Subcutaneous abdominal adipose tissue (tissue), 5 donors: ENCODE measurements around the gene ABCA13.

ENCODE experiments used
- H3K27ac ChIP-seq: one replicate; pipeline ENCODE4 v1.7.0; 2013; ENCODE audit warnings: low read depth, mild to moderate bottlenecking, inconsistent platforms, low read length, moderate library complexity
- H3K27me3 ChIP-seq, 5 donors: one replicate each; pipeline ENCODE4 v1.7.0; 2013; ENCODE audit warnings: low read length in 5 of 5, inconsistent platforms in 1 of 5; ENCODE audit not compliant: control insufficient read depth in 5 of 5, insufficient read depth in 4 of 5
- H3K36me3 ChIP-seq, 5 donors: one replicate each; pipeline ENCODE4 v1.7.0; 2013; ENCODE audit warnings: low read length in 5 of 5; ENCODE audit not compliant: control insufficient read depth in 5 of 5, insufficient read depth in 5 of 5
- H3K4me1 ChIP-seq, 5 donors: one replicate each; pipeline ENCODE4 v1.7.0; 2013; ENCODE audit warnings: low read length in 5 of 5, mild to moderate bottlenecking in 3 of 5, moderate library complexity in 1 of 5; ENCODE audit not compliant: control insufficient read depth in 5 of 5, insufficient read depth in 5 of 5
- H3K4me3 ChIP-seq, 5 donors: one replicate each; pipeline ENCODE4 v1.7.0; 2013; ENCODE audit warnings: low read length in 5 of 5, low read depth in 1 of 5
- H3K9ac ChIP-seq, 5 donors: one replicate each; pipeline ENCODE4 v1.7.0; 2013; ENCODE audit warnings: low read length in 5 of 5, mild to moderate bottlenecking in 4 of 5, moderate library complexity in 3 of 5
- H3K9me3 ChIP-seq, 5 donors: one replicate each; pipeline ENCODE4 v1.7.0; 2013; ENCODE audit warnings: low read length in 5 of 5; ENCODE audit not compliant: control insufficient read depth in 5 of 5
- donor health status: healthy.
- donor health status: healthy.
- donor health status: healthy.
- donor health status: healthy.
- donor health status: healthy.

The ABCA13 gene

GRCh38 chr7:48173756-48174382, 2.6 kb downstream of the ABCA13 start:
- H3K9ac ChIP-seq, result no peak overlapping the region
- no peaks in the 10 kb centered on the region for H3K27me3 ChIP-seq
- H3K27ac ChIP-seq, result no peak overlapping the region
- H3K36me3 ChIP-seq, result no peaks in the 10 kb centered on the region
- no peak overlapping the region for H3K4me3 ChIP-seq
- H3K4me1 ChIP-seq, result no peaks in the 10 kb centered on the region
- H3K9me3 ChIP-seq, result no peaks in the 10 kb centered on the region

DNA sequence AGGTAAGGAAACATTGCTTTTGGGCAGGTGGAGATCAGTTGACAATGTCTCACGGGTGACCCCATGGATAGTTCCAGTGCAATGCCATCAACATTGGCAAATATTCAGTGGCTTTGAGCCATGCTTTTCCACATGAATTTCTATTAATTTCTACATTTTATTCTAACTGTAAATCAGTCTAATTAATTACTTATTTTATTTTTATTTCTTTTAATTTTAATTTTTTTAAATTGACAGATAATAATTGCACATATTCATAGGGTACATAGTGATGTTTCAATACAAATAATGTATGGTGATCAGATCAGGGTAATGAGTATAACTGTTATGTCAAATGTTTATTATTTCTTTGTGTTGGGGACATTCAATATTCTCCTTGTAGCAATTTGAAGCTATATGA, 3.8 kb downstream of the ABCA13 start:
- H3K36me3 ChIP-seq, result no peaks in the 10 kb centered on the region
- no peak overlapping the region for H3K4me3 ChIP-seq
- H3K27ac ChIP-seq, result no peak overlapping the region
- H3K27me3 ChIP-seq, result no peaks in the 10 kb centered on the region
- H3K9me3 ChIP-seq, result no peaks in the 10 kb centered on the region
- no peaks in the 10 kb centered on the region for H3K4me1 ChIP-seq
- H3K9ac ChIP-seq, result no peak overlapping the region

- Histone ChIP-seq H3K27me3 (no peaks in the 10 kb centered on the region), H3K9ac (no peak overlapping the region), H3K27ac (no peak overlapping the region), H3K9me3 (no peaks in the 10 kb centered on the region), H3K36me3 (no peaks in the 10 kb centered on the region), H3K4me1 (no peaks in the 10 kb centered on the region), H3K4me3 (no peak overlapping the region)
Measured at GRCh38 chr7:48176356-48176893, 5.2 kb downstream of the ABCA13 start.

- no peak overlapping the region for H3K9ac ChIP-seq
- H3K27ac ChIP-seq, result no peak overlapping the region
- no peaks in the 10 kb centered on the region for H3K36me3 ChIP-seq
- no peak overlapping the region for H3K4me3 ChIP-seq
- H3K9me3 ChIP-seq, result no peaks in the 10 kb centered on the region
- no peaks in the 10 kb centered on the region for H3K4me1 ChIP-seq
- H3K27me3 ChIP-seq, result no peaks in the 10 kb centered on the region
Measured at GRCh38 chr7:48177271-48177670, 6.0 kb downstream of the ABCA13 start.

DNA sequence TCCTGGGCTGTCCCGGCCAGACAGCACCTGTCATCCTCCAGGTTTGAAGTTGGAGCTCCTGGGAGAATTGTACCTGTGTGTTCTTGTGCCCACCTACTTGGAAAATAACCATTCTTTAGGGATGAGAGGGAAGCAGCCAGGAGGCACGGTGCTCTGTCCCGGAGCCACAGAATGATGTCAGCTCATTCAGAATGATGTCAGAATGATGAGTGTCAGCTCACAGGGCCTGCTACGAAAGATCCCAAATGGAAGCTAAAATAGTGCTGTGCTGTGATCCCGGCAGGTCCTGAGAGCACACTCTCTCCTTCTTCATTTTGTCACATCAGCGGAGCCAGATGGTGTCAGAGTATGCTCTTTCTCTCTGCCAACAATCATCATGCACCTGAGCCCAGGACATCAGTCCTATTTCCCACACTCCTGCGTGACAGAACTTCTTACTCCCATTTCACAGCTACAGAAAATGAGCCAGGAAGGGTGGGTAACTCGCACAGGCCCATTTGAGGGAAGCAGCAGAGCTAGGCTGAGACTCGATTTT, 8.3 kb downstream of the ABCA13 start:
- Histone ChIP-seq H3K27me3 (no peaks in the 10 kb centered on the region), H3K9ac (no peak overlapping the region), H3K9me3 (no peaks in the 10 kb centered on the region)

GRCh38 chr7:48180981-48181380, 9.7 kb downstream of the ABCA13 start:
- H3K36me3 ChIP-seq, result no peaks in the 10 kb centered on the region
- H3K9me3 ChIP-seq, result no peaks in the 10 kb centered on the region
- no peak overlapping the region for H3K27ac ChIP-seq
- H3K4me1 ChIP-seq, result no peaks in the 10 kb centered on the region
- no peak overlapping the region for H3K9ac ChIP-seq
- no peak overlapping the region for H3K4me3 ChIP-seq
- H3K27me3 ChIP-seq, result no peaks in the 10 kb centered on the region

More for the DNA sequence above, 8.3 kb downstream of the ABCA13 start:
- Histone ChIP-seq H3K4me3 (no peak overlapping the region), H3K36me3 (no peaks in the 10 kb centered on the region), H3K4me1 (no peaks in the 10 kb centered on the region), H3K27ac (no peak overlapping the region)

DNA sequence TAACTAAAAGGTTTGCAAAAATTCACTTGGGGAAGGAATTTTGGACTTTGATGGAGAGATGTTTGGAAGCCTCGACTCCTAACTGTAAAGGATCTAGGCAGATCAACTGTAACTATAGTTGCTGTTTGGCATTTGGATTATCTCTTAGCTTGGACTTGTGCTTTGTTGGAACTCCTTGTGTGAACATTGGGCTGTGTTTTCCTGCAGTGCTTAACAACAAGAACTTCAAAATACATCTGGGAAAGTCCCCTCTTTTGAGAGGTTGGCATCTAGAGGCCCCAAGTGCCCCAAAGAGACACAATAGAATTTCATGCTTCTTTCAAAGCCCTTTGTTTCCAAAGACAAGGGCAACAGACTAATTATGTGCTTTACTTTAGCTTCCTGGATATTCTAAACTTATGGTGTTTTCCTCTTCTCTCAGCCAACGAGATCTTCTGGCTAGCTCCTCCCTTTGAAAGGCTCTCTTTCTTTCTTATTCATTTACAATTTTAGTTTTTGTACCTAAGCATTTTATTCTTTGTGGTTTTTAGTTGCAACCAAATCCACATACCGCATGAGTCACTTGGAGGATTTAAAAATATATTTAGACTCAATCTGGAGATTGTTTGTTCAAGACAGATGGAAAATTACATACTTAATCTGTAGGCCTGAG, 11.6 kb downstream of the ABCA13 start:
- H3K27ac ChIP-seq, result no peak overlapping the region
- H3K4me3 ChIP-seq, result no peak overlapping the region
- no peaks in the 10 kb centered on the region for H3K27me3 ChIP-seq
- H3K9ac ChIP-seq, result no peak overlapping the region
- no peaks in the 10 kb centered on the region for H3K36me3 ChIP-seq
- H3K4me1 ChIP-seq, result no peaks in the 10 kb centered on the region
- peaks cover 0 to 8% (median 2%) of the 10 kb centered on the region in 5 donors for H3K9me3 ChIP-seq

GRCh38 chr7:48183370-48183743, 12.1 kb downstream of the ABCA13 start:
- Histone ChIP-seq H3K27ac (no peak overlapping the region), H3K4me3 (no peak overlapping the region)

GRCh38 chr7:48183965-48184364, 12.7 kb downstream of the ABCA13 start:
- H3K9me3 ChIP-seq, result peaks cover 2 to 13% (median 9%) of the 10 kb centered on the region in 5 donors
- H3K27ac ChIP-seq, result no peak overlapping the region
- no peaks in the 10 kb centered on the region for H3K36me3 ChIP-seq
- no peaks in the 10 kb centered on the region for H3K4me1 ChIP-seq
- no peaks in the 10 kb centered on the region for H3K27me3 ChIP-seq
- H3K4me3 ChIP-seq, result no peak overlapping the region
- H3K9ac ChIP-seq, result no peak overlapping the region

More at GRCh38 chr7:48183370-48183743, 12.1 kb downstream of the ABCA13 start:
- Histone ChIP-seq H3K9me3 (peaks cover 0 to 13% (median 5%) of the 10 kb centered on the region in 5 donors), H3K27me3 (no peaks in the 10 kb centered on the region), H3K4me1 (no peaks in the 10 kb centered on the region), H3K36me3 (no peaks in the 10 kb centered on the region), H3K9ac (no peak overlapping the region)

DNA sequence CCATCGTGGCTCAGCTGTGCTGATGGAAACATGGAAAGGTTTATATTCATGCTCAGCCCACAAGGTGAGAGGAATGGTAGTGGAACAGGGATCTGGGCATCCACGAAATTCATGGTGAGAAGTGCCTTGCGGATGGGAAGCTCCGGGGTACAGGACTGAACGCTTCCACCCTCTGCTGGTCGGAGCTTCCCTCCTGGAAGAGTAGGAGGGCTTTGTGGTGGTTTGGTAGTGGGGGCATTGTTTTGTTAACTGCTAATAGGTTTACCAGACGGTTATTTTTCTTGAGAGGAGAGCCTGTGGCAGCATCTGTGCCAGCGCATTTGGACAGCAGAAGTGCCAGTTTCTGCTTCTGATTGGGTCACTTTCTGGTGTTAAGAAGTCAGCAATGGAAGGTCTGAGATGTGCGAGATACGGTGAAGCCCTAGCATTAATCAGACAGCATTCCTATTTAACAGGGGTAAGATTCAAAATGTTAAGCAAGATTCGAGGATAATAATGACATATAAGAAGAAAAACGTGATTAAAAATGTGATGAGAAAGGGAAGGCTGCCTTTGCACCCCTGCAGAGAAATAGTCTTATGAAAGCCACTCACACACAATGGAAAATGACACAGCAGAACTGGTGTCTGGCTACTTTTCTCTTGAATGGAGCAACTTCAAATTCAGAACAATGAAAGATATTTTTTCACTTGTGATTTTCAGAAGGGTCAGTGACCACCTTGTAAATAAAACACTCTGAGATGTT, 17.7 kb downstream of the ABCA13 start:
- Histone ChIP-seq H3K9me3 (peaks cover 2 to 13% (median 9%) of the 10 kb centered on the region in 5 donors), H3K4me3 (no peak overlapping the region)

More for the DNA sequence above, 17.7 kb downstream of the ABCA13 start:
- no peaks in the 10 kb centered on the region for H3K27me3 ChIP-seq
- no peak overlapping the region for H3K9ac ChIP-seq
- H3K36me3 ChIP-seq, result no peaks in the 10 kb centered on the region
- H3K27ac ChIP-seq, result no peak overlapping the region
- H3K4me1 ChIP-seq, result no peaks in the 10 kb centered on the region
